IMR-90 (cell line): ENCODE results near the gene LRP1B. TPM values are rescaled to one million over a fixed set of nuclear protein-coding genes. Genes with fewer than 3 reads are reported as not detected.

Source experiments
- ATAC-seq: fragments of 200-7000 bp; cut with Tn5 transposase; 2 replicates; pipeline ENCODE4 v1.9.1; 2020; ENCODE audit warnings: low read depth, mild to moderate bottlenecking, moderate library complexity
- BruUV-seq: library from RNA; stranded (reverse); fragments of 400-500 nt; replicated peaks from 2 replicates; lab custom pipeline; 2021; lab: Mats Ljungman, UMichigan
- CTCF ChIA-PET: fragments of 300-600 bp; formaldehyde crosslinking; extraction: SDS; loops from one replicate; lab custom pipeline; 2021; ENCODE audit warnings: antibody characterized with exemption; lab: Yijun Ruan, JAX
- POLR2A ChIA-PET: fragments of 300-600 bp; sonication (Branson Sonifier 250); formaldehyde crosslinking; loops from one replicate; lab custom pipeline; 2022; ENCODE audit warnings: antibody characterized with exemption; ENCODE audit not compliant: unreplicated experiment; lab: Charles Lee
- DNase-seq: peaks from one replicate; pipeline ENCODE4 v3.0.0; 2013
- H2AFZ ChIP-seq: replicated peaks from 2 replicates; pipeline ENCODE3; 2013; ENCODE audit warnings: low read length, mild to moderate bottlenecking; ENCODE audit not compliant: poor library complexity
- H2AK5ac ChIP-seq: 2 replicates; pipeline ENCODE4 v1.6.1; 2013; ENCODE audit warnings: low read depth, low read length, inconsistent platforms
- H2AK9ac ChIP-seq: replicated peaks from 2 replicates; pipeline ENCODE3; 2013; ENCODE audit warnings: mild to moderate bottlenecking, low read depth, low read length, moderate library complexity; ENCODE audit not compliant: poor library complexity
- H2BK120ac ChIP-seq: 2 replicates; pipeline ENCODE4 v1.6.1; 2013; ENCODE audit warnings: low read depth, low read length, inconsistent platforms
- H2BK15ac ChIP-seq: 3 replicates; pipeline ENCODE4 v1.6.1; 2013; ENCODE audit warnings: low read depth, low read length, inconsistent platforms
- H2BK20ac ChIP-seq: 2 replicates; pipeline ENCODE4 v1.6.1; 2013; ENCODE audit warnings: low read depth, mild to moderate bottlenecking, inconsistent platforms, low read length, moderate library complexity
- H2BK5ac ChIP-seq: 2 replicates; pipeline ENCODE4 v1.6.1; 2013; ENCODE audit warnings: mild to moderate bottlenecking, low read depth, low read length, inconsistent platforms; ENCODE audit not compliant: poor library complexity, severe bottlenecking
- H3K14ac ChIP-seq: replicated peaks from 2 replicates; pipeline ENCODE4 v1.6.1; 2013; ENCODE audit warnings: low read depth, low read length, inconsistent platforms
- H3K18ac ChIP-seq: 2 replicates; pipeline ENCODE4 v1.6.1; 2013; ENCODE audit warnings: low read depth, low read length, control low read depth
- H3K23ac ChIP-seq: 2 replicates; pipeline ENCODE4 v1.6.1; 2013; ENCODE audit warnings: low read depth, low read length, inconsistent platforms
- H3K27ac ChIP-seq: 2 replicates; pipeline ENCODE4 v1.5.1; 2013; ENCODE audit warnings: mild to moderate bottlenecking, control low read depth, low read length; ENCODE audit not compliant: insufficient read depth
- H3K27me3 ChIP-seq: 2 replicates; pipeline ENCODE4 v1.6.1; 2013; ENCODE audit warnings: low read length; ENCODE audit not compliant: control insufficient read depth, insufficient read depth
- H3K36me3 ChIP-seq: 2 replicates; pipeline ENCODE4 v1.6.1; 2013; ENCODE audit warnings: low read length, mixed read lengths; ENCODE audit not compliant: control insufficient read depth, insufficient read depth
- H3K4ac ChIP-seq: 2 replicates; pipeline ENCODE4 v1.6.1; 2013; ENCODE audit warnings: low read depth, low read length, inconsistent platforms
- H3K4me1 ChIP-seq: 2 replicates; pipeline ENCODE4 v1.6.1; 2013; ENCODE audit warnings: low read length, mixed read lengths; ENCODE audit not compliant: control insufficient read depth, insufficient read depth
- H3K4me2 ChIP-seq: 2 replicates; pipeline ENCODE4 v1.6.1; 2013; ENCODE audit warnings: low read depth, mild to moderate bottlenecking, control low read depth, low read length, moderate library complexity
- H3K4me3 ChIP-seq: 2 replicates; pipeline ENCODE4 v1.5.1; 2013; ENCODE audit warnings: low read depth, mild to moderate bottlenecking, control low read depth, low read length, moderate library complexity; ENCODE audit not compliant: insufficient read depth
- H3K56ac ChIP-seq: 2 replicates; pipeline ENCODE4 v1.6.1; 2013; ENCODE audit warnings: low read length, inconsistent platforms; ENCODE audit not compliant: insufficient read depth; ENCODE audit errors: extremely low read depth
- H3K79me1 ChIP-seq, 2 experiments: 2 replicates each; pipeline ENCODE4 v1.6.1; 2013; ENCODE audit warnings: low read length in 2 of 2, inconsistent platforms in 1 of 2, low read depth in 1 of 2
- H3K9ac ChIP-seq: 2 replicates; pipeline ENCODE4 v1.6.1; 2013; ENCODE audit warnings: low read depth, low read length, control low read depth
- H3K9me1 ChIP-seq: 2 replicates; pipeline ENCODE4 v1.6.1; 2013; ENCODE audit warnings: low read length, inconsistent platforms; ENCODE audit not compliant: insufficient read depth
- H3K9me3 ChIP-seq: 2 replicates; pipeline ENCODE4 v1.6.1; 2013; ENCODE audit warnings: low read length; ENCODE audit not compliant: control insufficient read depth, insufficient read depth
- H4K20me1 ChIP-seq: 2 replicates; pipeline ENCODE4 v1.6.1; 2013; ENCODE audit warnings: low read length, inconsistent platforms; ENCODE audit not compliant: insufficient read depth
- H4K5ac ChIP-seq: 2 replicates; pipeline ENCODE4 v1.6.1; 2013; ENCODE audit warnings: mild to moderate bottlenecking, low read depth, low read length, control low read depth
- H4K8ac ChIP-seq, 2 experiments: 2 replicates each; pipeline ENCODE4 v1.6.1; 2013; ENCODE audit warnings: low read depth in 2 of 2, low read length in 2 of 2, control low read depth in 1 of 2, inconsistent platforms in 1 of 2
- H4K91ac ChIP-seq: 2 replicates; pipeline ENCODE4 v1.6.1; 2013; ENCODE audit warnings: low read depth, low read length, inconsistent platforms; ENCODE audit not compliant: insufficient read depth
- BHLHE40 ChIP-seq: fragments of 150-350 bp; IDR thresholded peaks from 2 replicates; pipeline ENCODE4 v1.6.1; 2016; ENCODE audit warnings: mild to moderate bottlenecking, low read depth, low read length
- CEBPB ChIP-seq: IDR thresholded peaks from 2 replicates; pipeline ENCODE4 v1.6.1; 2012; ENCODE audit warnings: low read depth, low read length, improper control_type of control experiment
- CHD1 ChIP-seq: IDR thresholded peaks from 2 replicates; pipeline ENCODE4 v1.6.1; 2012; ENCODE audit warnings: low read depth, low read length, improper control_type of control experiment
- FOS ChIP-seq: fragments of 150-350 bp; IDR thresholded peaks from 2 replicates; pipeline ENCODE4 v1.6.1; 2016; ENCODE audit warnings: low read depth, low read length
- MAFK ChIP-seq: IDR thresholded peaks from 2 replicates; pipeline ENCODE4 v1.6.1; 2012; ENCODE audit warnings: low read depth, low read length, improper control_type of control experiment
- NFE2L2 ChIP-seq: fragments of 150-350 bp; IDR thresholded peaks from 2 replicates; pipeline ENCODE4 v1.6.1; 2016; ENCODE audit warnings: low read depth, mild to moderate bottlenecking, low read length
- RAD21 ChIP-seq: IDR thresholded peaks from 2 replicates; pipeline ENCODE4 v1.6.1; 2012; ENCODE audit warnings: low read length, improper control_type of control experiment
- RCOR1 ChIP-seq: IDR thresholded peaks from 2 replicates; pipeline ENCODE4 v1.6.1; 2012; ENCODE audit warnings: mild to moderate bottlenecking, low read length, improper control_type of control experiment; ENCODE audit not compliant: insufficient replicate concordance
- RFX5 ChIP-seq: IDR thresholded peaks from 2 replicates; pipeline ENCODE4 v1.8.0; 2012; ENCODE audit warnings: low read depth, mild to moderate bottlenecking, low read length, moderate library complexity
- USF2 ChIP-seq: fragments of 150-350 bp; IDR thresholded peaks from 2 replicates; pipeline ENCODE4 v1.6.1; 2017; ENCODE audit warnings: mild to moderate bottlenecking, antibody characterized with exemption, low read length, low read depth
- dilution Hi-C: fragments of 300-500 bp; cut with HindIII; formaldehyde crosslinking; loops from one replicate; pipeline ENCODE4 v1.14.3; 2018; ENCODE audit warnings: low sequenced_read_pairs; ENCODE audit not compliant: unreplicated experiment
- in situ Hi-C: fragments of 300-500 bp; cut with MboI; formaldehyde crosslinking; loops from 3 replicates; pipeline ENCODE4 v1.14.3; 2019; ENCODE audit warnings: low sequenced_read_pairs, inconsistent platforms, mixed read lengths
- intact Hi-C: fragments of 100-400 bp; cut with micrococcal nuclease; formaldehyde crosslinking; loops from 2 replicates; pipeline ENCODE4 v1.10.0; 2022
- polyA plus RNA-seq, 3 experiments: library from polyadenylated mRNA; depleted of rRNA; stranded (reverse); fragments of >200 nt; gene quantifications; 2 replicates each; pipeline ENCODE4 v1.2.3, GENCODE V29; 2012; ENCODE audit warnings: low replicate concordance in 1 of 3
- total RNA-seq: library from RNA; depleted of rRNA; stranded (reverse); fragments of >200 nt; gene quantifications from 2 replicates; pipeline ENCODE4 v1.2.3, GENCODE V29; 2012
- TF ChIP-seq, protein P1 (sequence below): fragments of 150-350 bp; IDR thresholded peaks from 2 replicates; pipeline ENCODE4 v1.6.1; 2016; ENCODE audit warnings: low read depth, mild to moderate bottlenecking, low read length, moderate library complexity, borderline replicate concordance

LRP1B gene
- total and polyA plus RNA-seq, 2 of the 4 experiments (the other 2 are of a cell fraction) = under 0.01 to 0.02 TPM

DNA sequence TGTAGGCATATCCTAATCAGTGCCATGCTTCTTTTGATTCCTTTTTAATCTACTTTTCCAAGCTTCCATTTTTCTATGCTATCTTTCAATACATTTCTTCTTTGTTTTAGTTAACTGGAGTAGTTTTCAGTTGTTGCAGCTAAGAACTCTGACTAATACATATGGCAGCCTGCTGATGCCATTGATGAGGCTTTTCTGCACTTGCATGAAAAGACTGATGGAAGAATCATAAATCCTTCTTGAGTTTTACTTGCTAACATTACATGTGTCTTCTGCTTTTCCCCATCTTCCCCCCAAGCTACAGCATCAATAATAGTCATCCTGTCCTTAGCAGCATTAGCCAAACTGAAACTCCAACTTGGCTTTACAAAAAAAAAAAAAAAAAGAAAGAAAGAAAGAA lies 203.3 kb downstream of the LRP1B start:
- Histone ChIP-seq H4K8ac (no peak overlapping the region), H3K9ac (no peak overlapping the region), H3K56ac (no peak overlapping the region), H2AK5ac (no peak overlapping the region), H2AK9ac (no peak overlapping the region), H4K20me1 (no peaks in the 10 kb centered on the region), H2AFZ (no peak overlapping the region), H4K5ac (no peak overlapping the region), H3K27ac (no peak overlapping the region), H3K79me1 (no peaks in the 10 kb centered on the region), H3K4me3 (no peak overlapping the region), H2BK5ac (no peak overlapping the region), H3K36me3 (no peaks in the 10 kb centered on the region), H3K4me2 (no peak overlapping the region), H3K14ac (no peak overlapping the region), H4K91ac (no peak overlapping the region), H3K23ac (no peak overlapping the region), H3K27me3 (no peaks in the 10 kb centered on the region), H3K4me1 (no peaks in the 10 kb centered on the region), H3K4ac (no peak overlapping the region), H3K18ac (no peak overlapping the region), H2BK20ac (no peak overlapping the region), H3K9me1 (no peaks in the 10 kb centered on the region), H2BK15ac (no peak overlapping the region), H2BK120ac (no peak overlapping the region), H3K9me3 (no peaks in the 10 kb centered on the region)
- ChIA-PET POLR2A (no interaction called here), CTCF (interaction anchor here (0.6 kb wide), 1 partner anchor 1039 kb away, joined by 3 read pairs; no protein-coding TSS in a partner anchor)
- BruUV-seq = no TSS peak
- intact Hi-C loops = no loop called here
- no peak for TF ChIP-seq RAD21
- no peak for TF ChIP-seq RCOR1
- TF ChIP-seq USF2 = no peak
- no peak for TF ChIP-seq FOS
- TF ChIP-seq, protein P1, sequence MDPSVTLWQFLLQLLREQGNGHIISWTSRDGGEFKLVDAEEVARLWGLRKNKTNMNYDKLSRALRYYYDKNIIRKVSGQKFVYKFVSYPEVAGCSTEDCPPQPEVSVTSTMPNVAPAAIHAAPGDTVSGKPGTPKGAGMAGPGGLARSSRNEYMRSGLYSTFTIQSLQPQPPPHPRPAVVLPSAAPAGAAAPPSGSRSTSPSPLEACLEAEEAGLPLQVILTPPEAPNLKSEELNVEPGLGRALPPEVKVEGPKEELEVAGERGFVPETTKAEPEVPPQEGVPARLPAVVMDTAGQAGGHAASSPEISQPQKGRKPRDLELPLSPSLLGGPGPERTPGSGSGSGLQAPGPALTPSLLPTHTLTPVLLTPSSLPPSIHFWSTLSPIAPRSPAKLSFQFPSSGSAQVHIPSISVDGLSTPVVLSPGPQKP = no peak
- TF ChIP-seq MAFK = no peak
- TF ChIP-seq CHD1 = no peak
- TF ChIP-seq CEBPB = no peak
- TF ChIP-seq RFX5 = no peak
- no peak for TF ChIP-seq BHLHE40
- no peak for TF ChIP-seq NFE2L2
- ATAC-seq (no peak), DNase-seq (peak; percentile 16)
- dilution Hi-C loops = no loop called here
- in situ Hi-C loops = no loop called here
